Measurements from ENCODE around the gene PYROXD2. TPM values are rescaled to one million over a fixed set of nuclear protein-coding genes. Genes with fewer than 3 reads are reported as not detected.

Gene PYROXD2
- total and polyA plus RNA-seq, 9 donors: 8.8 to 18.9 (median 14.3) TPM

GRCh38 chr10:98456043-98456570 lies 41.1 kb upstream of the PYROXD2 start:
- peaks cover 9% of the 10 kb centered on the region for H3K27me3 ChIP-seq (ENCODE audit: control insufficient read depth, insufficient read depth, low read length)
- H3K4me1 ChIP-seq (ENCODE audit: control insufficient read depth, insufficient read depth, low read length): no peaks in the 10 kb centered on the region
- H3K9me3 ChIP-seq (replicated peaks; ENCODE audit: control insufficient read depth, low read depth, low read length): no peaks in the 10 kb centered on the region
- 87% methylated on average over 4 of the region's 4 CpGs for WGBS (ENCODE audit: insufficient coverage)
- H3K27ac ChIP-seq (ENCODE audit: low read length): no peak overlapping the region
- no peak overlapping the region for H3K4me3 ChIP-seq (ENCODE audit: low read length)
- H3K36me3 ChIP-seq (ENCODE audit: control insufficient read depth, insufficient read depth, low read length): no peaks in the 10 kb centered on the region
- DNase-seq: no peak

- Histone ChIP-seq H3K36me3 (ENCODE audit: control insufficient read depth, insufficient read depth, low read length) (no peaks in the 10 kb centered on the region), H3K27ac (ENCODE audit: low read length) (no peak overlapping the region), H3K4me1 (ENCODE audit: control insufficient read depth, insufficient read depth, low read length) (no peaks in the 10 kb centered on the region), H3K27me3 (ENCODE audit: control insufficient read depth, insufficient read depth, low read length) (peaks cover 10% of the 10 kb centered on the region), H3K4me3 (ENCODE audit: low read length) (no peak overlapping the region), H3K9me3 (replicated peaks; ENCODE audit: control insufficient read depth, low read depth, low read length) (peaks cover 3% of the 10 kb centered on the region)
- no peak for DNase-seq
- no CpG with 5 or more reads among the region's 2 CpGs for WGBS (ENCODE audit: insufficient coverage)
These were observed 38.7 kb upstream of the PYROXD2 start for GRCh38 chr10:98453729-98454128.

GRCh38 chr10:98450618-98451017 lies 35.6 kb upstream of the PYROXD2 start:
- Histone ChIP-seq H3K27ac (ENCODE audit: low read length) (no peak overlapping the region), H3K27me3 (ENCODE audit: control insufficient read depth, insufficient read depth, low read length) (peaks cover 2% of the 10 kb centered on the region), H3K9me3 (replicated peaks; ENCODE audit: control insufficient read depth, low read depth, low read length) (peaks cover 3% of the 10 kb centered on the region), H3K4me3 (ENCODE audit: low read length) (no peak overlapping the region), H3K36me3 (ENCODE audit: control insufficient read depth, insufficient read depth, low read length) (no peaks in the 10 kb centered on the region), H3K4me1 (ENCODE audit: control insufficient read depth, insufficient read depth, low read length) (peaks cover 6% of the 10 kb centered on the region)
- no CpG with 5 or more reads among the region's 1 CpG for WGBS (ENCODE audit: insufficient coverage)
- no peak for DNase-seq

- Histone ChIP-seq H3K9me3 (replicated peaks; ENCODE audit: control insufficient read depth, low read depth, low read length) (peaks cover 3% of the 10 kb centered on the region), H3K4me1 (ENCODE audit: control insufficient read depth, insufficient read depth, low read length) (peaks cover 6% of the 10 kb centered on the region), H3K4me3 (ENCODE audit: low read length) (no peak overlapping the region), H3K27me3 (ENCODE audit: control insufficient read depth, insufficient read depth, low read length) (peaks cover 2% of the 10 kb centered on the region), H3K36me3 (ENCODE audit: control insufficient read depth, insufficient read depth, low read length) (peaks cover 8% of the 10 kb centered on the region), H3K27ac (ENCODE audit: low read length) (no peak overlapping the region)
- no peak for DNase-seq
These were observed 34.3 kb upstream of the PYROXD2 start for GRCh38 chr10:98449287-98449686.

- peak within 1 kb of the TSS; percentile 89 for H3K27ac ChIP-seq (ENCODE audit: low read length)
- DNase-seq: peak; percentile 87
- peak within 1 kb of the TSS; percentile 79 for H3K4me3 ChIP-seq (ENCODE audit: low read length)
- under 1% methylated on average over 40 of the region's 47 CpGs for WGBS (ENCODE audit: insufficient coverage)
- peaks cover 2% of the 10 kb centered on the region for H3K27me3 ChIP-seq (ENCODE audit: control insufficient read depth, insufficient read depth, low read length)
- H3K4me1 ChIP-seq (ENCODE audit: control insufficient read depth, insufficient read depth, low read length): peaks cover 6% of the 10 kb centered on the region
- peaks cover 23% of the 10 kb centered on the region for H3K36me3 ChIP-seq (ENCODE audit: control insufficient read depth, insufficient read depth, low read length)
- peaks cover 3% of the 10 kb centered on the region for H3K9me3 ChIP-seq (replicated peaks; ENCODE audit: control insufficient read depth, low read depth, low read length)
These were observed 31.8 kb upstream of the PYROXD2 start, which contains the start of gene HPS1 for GRCh38 chr10:98446661-98447221. HPS1 (minus strand) TSS chr10:98446935; CDS start chr10:98443240, 3,695 bp downstream.

- Histone ChIP-seq H3K36me3 (ENCODE audit: control insufficient read depth, insufficient read depth, low read length) (peaks cover 23% of the 10 kb centered on the region), H3K27ac (ENCODE audit: low read length) (peak overlapping the region; percentile 89), H3K4me3 (ENCODE audit: low read length) (peak overlapping the region; percentile 79), H3K27me3 (ENCODE audit: control insufficient read depth, insufficient read depth, low read length) (peaks cover 2% of the 10 kb centered on the region), H3K9me3 (replicated peaks; ENCODE audit: control insufficient read depth, low read depth, low read length) (peaks cover 3% of the 10 kb centered on the region), H3K4me1 (ENCODE audit: control insufficient read depth, insufficient read depth, low read length) (peaks cover 6% of the 10 kb centered on the region)
- peak; percentile 53 for DNase-seq
- 4% methylated on average over 22 of the region's 28 CpGs for WGBS (ENCODE audit: insufficient coverage)
These were observed 31.2 kb upstream of the PYROXD2 start for GRCh38 chr10:98446151-98446660.

GRCh38 chr10:98445200-98445812 lies 30.3 kb upstream of the PYROXD2 start:
- Histone ChIP-seq H3K4me1 (ENCODE audit: control insufficient read depth, insufficient read depth, low read length) (peaks cover 6% of the 10 kb centered on the region), H3K27ac (ENCODE audit: low read length) (peak overlapping the region; percentile 89), H3K4me3 (ENCODE audit: low read length) (no peak overlapping the region), H3K27me3 (ENCODE audit: control insufficient read depth, insufficient read depth, low read length) (peaks cover 2% of the 10 kb centered on the region), H3K9me3 (replicated peaks; ENCODE audit: control insufficient read depth, low read depth, low read length) (peaks cover 3% of the 10 kb centered on the region), H3K36me3 (ENCODE audit: control insufficient read depth, insufficient read depth, low read length) (peaks cover 23% of the 10 kb centered on the region)
- 52% methylated on average over 8 of the region's 10 CpGs for WGBS (ENCODE audit: insufficient coverage)
- DNase-seq: no peak

GRCh38 chr10:98444314-98445006 lies 29.5 kb upstream of the PYROXD2 start:
- H3K9me3 ChIP-seq (replicated peaks; ENCODE audit: control insufficient read depth, low read depth, low read length): peaks cover 3% of the 10 kb centered on the region
- H3K4me3 ChIP-seq (ENCODE audit: low read length): no peak overlapping the region
- H3K27ac ChIP-seq (ENCODE audit: low read length): no peak overlapping the region
- H3K4me1 ChIP-seq (ENCODE audit: control insufficient read depth, insufficient read depth, low read length): peaks cover 6% of the 10 kb centered on the region
- peak; percentile 39 for DNase-seq
- peaks cover 23% of the 10 kb centered on the region for H3K36me3 ChIP-seq (ENCODE audit: control insufficient read depth, insufficient read depth, low read length)
- 80% methylated on average over 9 of the region's 9 CpGs for WGBS (ENCODE audit: insufficient coverage)
- no peaks in the 10 kb centered on the region for H3K27me3 ChIP-seq (ENCODE audit: control insufficient read depth, insufficient read depth, low read length)

GRCh38 chr10:98438715-98439114 lies 23.7 kb upstream of the PYROXD2 start:
- no peak overlapping the region for H3K4me3 ChIP-seq (ENCODE audit: low read length)
- H3K27me3 ChIP-seq (ENCODE audit: control insufficient read depth, insufficient read depth, low read length): no peaks in the 10 kb centered on the region
- H3K4me1 ChIP-seq (ENCODE audit: control insufficient read depth, insufficient read depth, low read length): no peaks in the 10 kb centered on the region
- 92% methylated on average over 4 of the region's 4 CpGs for WGBS (ENCODE audit: insufficient coverage)
- H3K36me3 ChIP-seq (ENCODE audit: control insufficient read depth, insufficient read depth, low read length): peaks cover 36% of the 10 kb centered on the region
- H3K9me3 ChIP-seq (replicated peaks; ENCODE audit: control insufficient read depth, low read depth, low read length): no peaks in the 10 kb centered on the region
- DNase-seq: no peak
- H3K27ac ChIP-seq (ENCODE audit: low read length): no peak overlapping the region

- Histone ChIP-seq H3K36me3 (ENCODE audit: control insufficient read depth, insufficient read depth, low read length) (peaks cover 34% of the 10 kb centered on the region), H3K4me3 (ENCODE audit: low read length) (no peak overlapping the region), H3K27ac (ENCODE audit: low read length) (no peak overlapping the region), H3K9me3 (replicated peaks; ENCODE audit: control insufficient read depth, low read depth, low read length) (peaks cover 8% of the 10 kb centered on the region), H3K27me3 (ENCODE audit: control insufficient read depth, insufficient read depth, low read length) (no peaks in the 10 kb centered on the region), H3K4me1 (ENCODE audit: control insufficient read depth, insufficient read depth, low read length) (no peaks in the 10 kb centered on the region)
- 97% methylated on average over 4 of the region's 4 CpGs for WGBS (ENCODE audit: insufficient coverage)
- DNase-seq: no peak
These were observed 21.7 kb upstream of the PYROXD2 start for GRCh38 chr10:98436704-98437103.

All from muscle of leg (tissue), 11 donors.